IMR-90 (cell line): ENCODE results near the gene CIZ1. TPM values are rescaled to one million over a fixed set of nuclear protein-coding genes. Genes with fewer than 3 reads are reported as not detected.

Source experiments
- ATAC-seq: fragments of 200-7000 bp; cut with Tn5 transposase; 2 replicates; pipeline ENCODE4 v1.9.1; 2020; ENCODE audit warnings: low read depth, mild to moderate bottlenecking, moderate library complexity
- BruUV-seq: library from RNA; stranded (reverse); fragments of 400-500 nt; replicated peaks from 2 replicates; lab custom pipeline; 2021; lab: Mats Ljungman, UMichigan
- CTCF ChIA-PET: fragments of 300-600 bp; formaldehyde crosslinking; extraction: SDS; loops from one replicate; lab custom pipeline; 2021; ENCODE audit warnings: antibody characterized with exemption; lab: Yijun Ruan, JAX
- POLR2A ChIA-PET: fragments of 300-600 bp; sonication (Branson Sonifier 250); formaldehyde crosslinking; loops from one replicate; lab custom pipeline; 2022; ENCODE audit warnings: antibody characterized with exemption; ENCODE audit not compliant: unreplicated experiment; lab: Charles Lee
- DNase-seq: peaks from one replicate; pipeline ENCODE4 v3.0.0; 2013
- H2AFZ ChIP-seq: replicated peaks from 2 replicates; pipeline ENCODE3; 2013; ENCODE audit warnings: low read length, mild to moderate bottlenecking; ENCODE audit not compliant: poor library complexity
- H2AK5ac ChIP-seq: 2 replicates; pipeline ENCODE4 v1.6.1; 2013; ENCODE audit warnings: low read depth, low read length, inconsistent platforms
- H2AK9ac ChIP-seq: replicated peaks from 2 replicates; pipeline ENCODE3; 2013; ENCODE audit warnings: mild to moderate bottlenecking, low read depth, low read length, moderate library complexity; ENCODE audit not compliant: poor library complexity
- H2BK120ac ChIP-seq: 2 replicates; pipeline ENCODE4 v1.6.1; 2013; ENCODE audit warnings: low read depth, low read length, inconsistent platforms
- H2BK15ac ChIP-seq: 3 replicates; pipeline ENCODE4 v1.6.1; 2013; ENCODE audit warnings: low read depth, low read length, inconsistent platforms
- H2BK20ac ChIP-seq: 2 replicates; pipeline ENCODE4 v1.6.1; 2013; ENCODE audit warnings: low read depth, mild to moderate bottlenecking, inconsistent platforms, low read length, moderate library complexity
- H2BK5ac ChIP-seq: 2 replicates; pipeline ENCODE4 v1.6.1; 2013; ENCODE audit warnings: mild to moderate bottlenecking, low read depth, low read length, inconsistent platforms; ENCODE audit not compliant: poor library complexity, severe bottlenecking
- H3K14ac ChIP-seq: replicated peaks from 2 replicates; pipeline ENCODE4 v1.6.1; 2013; ENCODE audit warnings: low read depth, low read length, inconsistent platforms
- H3K18ac ChIP-seq: 2 replicates; pipeline ENCODE4 v1.6.1; 2013; ENCODE audit warnings: low read depth, low read length, control low read depth
- H3K23ac ChIP-seq: 2 replicates; pipeline ENCODE4 v1.6.1; 2013; ENCODE audit warnings: low read depth, low read length, inconsistent platforms
- H3K27ac ChIP-seq: 2 replicates; pipeline ENCODE4 v1.5.1; 2013; ENCODE audit warnings: mild to moderate bottlenecking, control low read depth, low read length; ENCODE audit not compliant: insufficient read depth
- H3K27me3 ChIP-seq: 2 replicates; pipeline ENCODE4 v1.6.1; 2013; ENCODE audit warnings: low read length; ENCODE audit not compliant: control insufficient read depth, insufficient read depth
- H3K36me3 ChIP-seq: 2 replicates; pipeline ENCODE4 v1.6.1; 2013; ENCODE audit warnings: low read length, mixed read lengths; ENCODE audit not compliant: control insufficient read depth, insufficient read depth
- H3K4ac ChIP-seq: 2 replicates; pipeline ENCODE4 v1.6.1; 2013; ENCODE audit warnings: low read depth, low read length, inconsistent platforms
- H3K4me1 ChIP-seq: 2 replicates; pipeline ENCODE4 v1.6.1; 2013; ENCODE audit warnings: low read length, mixed read lengths; ENCODE audit not compliant: control insufficient read depth, insufficient read depth
- H3K4me2 ChIP-seq: 2 replicates; pipeline ENCODE4 v1.6.1; 2013; ENCODE audit warnings: low read depth, mild to moderate bottlenecking, control low read depth, low read length, moderate library complexity
- H3K4me3 ChIP-seq: 2 replicates; pipeline ENCODE4 v1.5.1; 2013; ENCODE audit warnings: low read depth, mild to moderate bottlenecking, control low read depth, low read length, moderate library complexity; ENCODE audit not compliant: insufficient read depth
- H3K56ac ChIP-seq: 2 replicates; pipeline ENCODE4 v1.6.1; 2013; ENCODE audit warnings: low read length, inconsistent platforms; ENCODE audit not compliant: insufficient read depth; ENCODE audit errors: extremely low read depth
- H3K79me1 ChIP-seq, 2 experiments: 2 replicates each; pipeline ENCODE4 v1.6.1; 2013; ENCODE audit warnings: low read length in 2 of 2, inconsistent platforms in 1 of 2, low read depth in 1 of 2
- H3K9ac ChIP-seq: 2 replicates; pipeline ENCODE4 v1.6.1; 2013; ENCODE audit warnings: low read depth, low read length, control low read depth
- H3K9me1 ChIP-seq: 2 replicates; pipeline ENCODE4 v1.6.1; 2013; ENCODE audit warnings: low read length, inconsistent platforms; ENCODE audit not compliant: insufficient read depth
- H3K9me3 ChIP-seq: 2 replicates; pipeline ENCODE4 v1.6.1; 2013; ENCODE audit warnings: low read length; ENCODE audit not compliant: control insufficient read depth, insufficient read depth
- H4K20me1 ChIP-seq: 2 replicates; pipeline ENCODE4 v1.6.1; 2013; ENCODE audit warnings: low read length, inconsistent platforms; ENCODE audit not compliant: insufficient read depth
- H4K5ac ChIP-seq: 2 replicates; pipeline ENCODE4 v1.6.1; 2013; ENCODE audit warnings: mild to moderate bottlenecking, low read depth, low read length, control low read depth
- H4K8ac ChIP-seq, 2 experiments: 2 replicates each; pipeline ENCODE4 v1.6.1; 2013; ENCODE audit warnings: low read depth in 2 of 2, low read length in 2 of 2, control low read depth in 1 of 2, inconsistent platforms in 1 of 2
- H4K91ac ChIP-seq: 2 replicates; pipeline ENCODE4 v1.6.1; 2013; ENCODE audit warnings: low read depth, low read length, inconsistent platforms; ENCODE audit not compliant: insufficient read depth
- BHLHE40 ChIP-seq: fragments of 150-350 bp; IDR thresholded peaks from 2 replicates; pipeline ENCODE4 v1.6.1; 2016; ENCODE audit warnings: mild to moderate bottlenecking, low read depth, low read length
- CEBPB ChIP-seq: IDR thresholded peaks from 2 replicates; pipeline ENCODE4 v1.6.1; 2012; ENCODE audit warnings: low read depth, low read length, improper control_type of control experiment
- CHD1 ChIP-seq: IDR thresholded peaks from 2 replicates; pipeline ENCODE4 v1.6.1; 2012; ENCODE audit warnings: low read depth, low read length, improper control_type of control experiment
- MAFK ChIP-seq: IDR thresholded peaks from 2 replicates; pipeline ENCODE4 v1.6.1; 2012; ENCODE audit warnings: low read depth, low read length, improper control_type of control experiment
- POLR2A ChIP-seq: IDR thresholded peaks from 2 replicates; pipeline ENCODE4 v1.6.1; 2012; ENCODE audit warnings: mild to moderate bottlenecking, low read depth, low read length
- WGBS, 2 experiments: methylation state at CpG; one replicate each; pipeline versions ENCODE4 v1.1.5 to v1.1.7; 2013; ENCODE audit warnings: missing lambda C conversion rate in 2 of 2; ENCODE audit not compliant: insufficient read length in 1 of 2; ENCODE audit errors: extremely low coverage in 2 of 2; 5-methylcytosine and 5-hydroxymethylcytosine counted together
- dilution Hi-C: fragments of 300-500 bp; cut with HindIII; formaldehyde crosslinking; loops from one replicate; pipeline ENCODE4 v1.14.3; 2018; ENCODE audit warnings: low sequenced_read_pairs; ENCODE audit not compliant: unreplicated experiment
- in situ Hi-C: fragments of 300-500 bp; cut with MboI; formaldehyde crosslinking; loops from 3 replicates; pipeline ENCODE4 v1.14.3; 2019; ENCODE audit warnings: low sequenced_read_pairs, inconsistent platforms, mixed read lengths
- intact Hi-C: fragments of 100-400 bp; cut with micrococcal nuclease; formaldehyde crosslinking; loops from 2 replicates; pipeline ENCODE4 v1.10.0; 2022
- polyA plus RNA-seq, 3 experiments: library from polyadenylated mRNA; depleted of rRNA; stranded (reverse); fragments of >200 nt; gene quantifications; 2 replicates each; pipeline ENCODE4 v1.2.3, GENCODE V29; 2012; ENCODE audit warnings: low replicate concordance in 1 of 3
- total RNA-seq: library from RNA; depleted of rRNA; stranded (reverse); fragments of >200 nt; gene quantifications from 2 replicates; pipeline ENCODE4 v1.2.3, GENCODE V29; 2012

Gene CIZ1
- total and polyA plus RNA-seq, 2 of the 4 experiments (the other 2 are of a cell fraction), result 13.8 to 51.9 TPM

GRCh38 chr9:128118971-128119665 lies 72.3 kb downstream of the CIZ1 start:
- Histone ChIP-seq H4K91ac (no peak overlapping the region), H2BK20ac (no peak overlapping the region), H2BK5ac (no peak overlapping the region), H3K9me1 (no peaks in the 10 kb centered on the region), H3K4ac (no peak overlapping the region), H3K56ac (no peak overlapping the region), H3K27ac (no peak overlapping the region), H3K27me3 (no peaks in the 10 kb centered on the region), H3K4me3 (no peak overlapping the region), H3K14ac (no peak overlapping the region), H4K5ac (no peak overlapping the region), H2BK120ac (no peak overlapping the region), H3K4me1 (no peaks in the 10 kb centered on the region), H3K18ac (no peak overlapping the region), H3K9ac (no peak overlapping the region), H2AFZ (no peak overlapping the region), H2AK9ac (no peak overlapping the region), H4K8ac (no peak overlapping the region), H3K36me3 (peaks cover 27% of the 10 kb centered on the region; the same call in 1 of the 2 replicates), H2AK5ac (no peak overlapping the region), H2BK15ac (no peak overlapping the region), H4K20me1 (no peaks in the 10 kb centered on the region; the same call in 1 of the 2 replicates), H3K23ac (no peak overlapping the region), H3K79me1 (no peaks in the 10 kb centered on the region), H3K4me2 (no peak overlapping the region), H3K9me3 (no peaks in the 10 kb centered on the region)
- no TSS peak for BruUV-seq
- DNase-seq (no peak), ATAC-seq (no peak)
- TF ChIP-seq MAFK (no peak), CHD1 (no peak), CEBPB (no peak), POLR2A (no peak), BHLHE40 (no peak)
- intact Hi-C loops, result loop anchor here (5.0 kb wide), 1 partner anchor 377 kb away; no protein-coding TSS in a partner anchor
- ChIA-PET CTCF (no interaction called here), POLR2A (interaction anchor here (0.7 kb wide), 1 partner anchor 9 kb away, joined by 3 read pairs; no protein-coding TSS in a partner anchor)
- in situ Hi-C loops, result no loop called here
- dilution Hi-C loops, result no loop called here
- 83% methylated on average over 1 of the region's 15 CpGs; no CpG with 5 or more reads in 1 of the 2 experiments for WGBS, 2 experiments
